VCaP (cell line): ENCODE measurements around the gene GGA1.

Experiments
- H3K27ac ChIP-seq: fragments of 450-650 bp; 2 replicates; pipeline ENCODE4 v1.5.1; 2017
- CTCF ChIP-seq: fragments of 450-650 bp; conservative IDR thresholded peaks from 2 replicates; pipeline ENCODE4 v1.5.1; 2017; ENCODE audit warnings: mild to moderate bottlenecking, moderate library complexity

Gene GGA1

GRCh38 chr22:37659897-37660708, 51.5 kb downstream of the GGA1 start:
- H3K27ac ChIP-seq, result peak overlapping the region; percentile 77; the same call in 1 of the 2 replicates
- TF ChIP-seq CTCF, result no peak

- TF ChIP-seq CTCF, result no peak
- H3K27ac ChIP-seq, result no peak overlapping the region; the same call in 1 of the 2 replicates
Observed at GRCh38 chr22:37660709-37661045, 52.0 kb downstream of the GGA1 start.

- TF ChIP-seq CTCF, result no peak
- no peak overlapping the region; the same call in 1 of the 2 replicates for H3K27ac ChIP-seq
Observed at GRCh38 chr22:37661160-37661924, 52.7 kb downstream of the GGA1 start.

DNA sequence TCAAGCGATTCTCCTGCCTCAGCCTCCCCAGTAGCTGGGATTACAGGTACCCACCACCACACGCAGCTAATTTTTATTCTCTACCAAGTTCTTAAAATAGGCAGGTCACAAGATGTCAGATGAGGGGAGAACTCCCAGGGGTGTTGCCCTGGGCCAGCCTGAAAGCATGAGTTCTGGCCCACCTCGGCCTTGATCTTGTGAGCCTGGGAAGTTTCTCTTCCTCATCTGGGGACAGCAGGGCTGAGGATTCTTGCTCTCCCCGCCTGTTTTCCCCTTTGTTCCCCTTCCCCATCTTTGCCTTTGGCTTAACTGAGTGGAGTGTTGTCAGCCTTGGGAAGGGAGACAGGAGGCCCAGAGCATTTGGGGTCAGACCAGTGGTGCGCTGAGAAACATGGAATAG, 53.4 kb downstream of the GGA1 start:
- no peak overlapping the region for H3K27ac ChIP-seq
- TF ChIP-seq CTCF, result no peak

GRCh38 chr22:37663521-37664140, 55.0 kb downstream of the GGA1 start:
- H3K27ac ChIP-seq, result no peak overlapping the region
- TF ChIP-seq CTCF, result no peak

DNA sequence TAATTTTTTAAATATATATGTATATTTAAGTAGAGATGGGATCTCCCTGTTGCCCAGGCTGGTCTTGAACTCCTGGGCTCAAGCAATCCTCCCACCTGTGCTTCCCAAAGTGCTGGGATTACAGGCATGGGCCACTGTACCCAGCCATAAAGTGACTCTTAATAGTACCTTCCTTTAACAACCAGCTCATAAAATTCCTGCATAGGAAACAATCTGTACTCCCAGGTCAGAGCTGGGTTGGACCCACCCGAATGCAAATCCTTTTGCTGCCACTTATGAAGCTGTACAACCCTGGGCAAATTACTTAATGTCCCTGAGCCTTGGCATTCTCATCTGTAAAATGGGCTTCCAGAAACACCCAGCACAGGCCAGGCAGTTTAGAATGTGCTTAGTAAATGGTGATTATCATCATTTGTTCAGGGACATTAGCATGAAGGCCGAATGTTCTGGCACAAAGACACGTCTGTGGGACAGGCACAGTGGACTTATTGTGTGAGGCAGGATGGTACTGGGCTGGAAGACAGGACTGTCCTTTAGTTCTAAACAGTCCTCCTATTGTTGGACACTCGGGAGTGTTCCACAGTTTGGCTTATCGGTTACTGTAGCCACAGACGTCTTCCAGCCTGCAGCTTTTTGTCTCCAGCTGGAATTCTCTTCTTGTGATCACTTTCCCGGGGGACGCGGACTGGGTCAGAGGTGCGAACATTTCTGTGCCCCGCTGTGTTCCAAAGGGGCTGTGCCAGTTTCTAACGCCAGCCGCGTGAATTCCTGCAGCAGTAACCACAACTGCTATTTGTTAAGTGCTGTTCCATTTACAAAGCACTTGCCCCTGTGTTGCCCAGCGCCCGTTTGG, 55.8 kb downstream of the GGA1 start:
- no peak for TF ChIP-seq CTCF

More for the DNA sequence above, 55.8 kb downstream of the GGA1 start:
- H3K27ac ChIP-seq, result no peak overlapping the region
